ENCODE measurements around the gene BBC3. TPM values are rescaled to one million over a fixed set of nuclear protein-coding genes. Genes with fewer than 3 reads are reported as not detected.
"Not testable (repeated sequence)": the region's sequence is repeated elsewhere in the genome, so short reads cannot be mapped to it uniquely, and the experiment has no call there.

Gene BBC3
- total RNA-seq, 2 experiments from 2014 or later, result 39.8 to 42.1 TPM

GRCh38 chr19:47266401-47266941, 35.5 kb upstream of the BBC3 start:
- Mint-ChIP-seq H3K4me1 (ENCODE audit: low read depth) (no peaks in the 10 kb centered on the region), H3K4me3 (no peak overlapping the region)
- CTCF ChIA-PET, result no interaction called here

GRCh38 chr19:47264629-47265028, 33.6 kb upstream of the BBC3 start:
- ChIA-PET CTCF (no interaction called here), POLR2A (no interaction called here)
- H3K4me3 ChIP-seq (ENCODE audit: low read length), result no peak overlapping the region
- Mint-ChIP-seq H3K36me3 (ENCODE audit: low read depth) (peaks cover 70% of the 10 kb centered on the region), H3K9me3 (no peaks in the 10 kb centered on the region), H3K4me1 (ENCODE audit: low read depth) (peaks cover 4% of the 10 kb centered on the region), H3K27me3 (no peaks in the 10 kb centered on the region), H3K27ac (no peak overlapping the region), H3K4me3 (no peak overlapping the region)
- H3K27me3 ChIP-seq (ENCODE audit: control insufficient read depth in 1 of 2, insufficient read depth in 2 of 2, low read length in 2 of 2), result no peaks in the 10 kb centered on the region
- H3K27ac ChIP-seq (ENCODE audit: low read depth in 1 of 2, low read length in 2 of 2), result no peak overlapping the region
- H3K36me3 ChIP-seq (ENCODE audit: insufficient read depth, low read length), result peaks cover 65% of the 10 kb centered on the region
- H3K9me3 ChIP-seq (ENCODE audit: control insufficient read depth in 1 of 2, insufficient read depth in 1 of 2, low read length in 2 of 2), result no peaks in the 10 kb centered on the region
- TF ChIP-seq CTCF (IDR thresholded peaks at IDR 0.05), result no peak
- no peaks in the 10 kb centered on the region for H3K4me1 ChIP-seq (ENCODE audit: insufficient read depth, low read length)
- DNase-seq, result no peak
- intact Hi-C loops (cut with DNase I, micrococcal nuclease), result no loop called here
- ATAC-seq (ENCODE audit: poor library complexity), result no peak

More at GRCh38 chr19:47266401-47266941, 35.5 kb upstream of the BBC3 start:
- intact Hi-C loops (cut with DNase I, micrococcal nuclease), result no loop called here
- Histone ChIP-seq H3K9me3 (ENCODE audit: control insufficient read depth in 1 of 2, insufficient read depth in 1 of 2, low read length in 2 of 2) (no peaks in the 10 kb centered on the region), H3K4me1 (ENCODE audit: insufficient read depth, low read length) (no peaks in the 10 kb centered on the region), H3K27ac (ENCODE audit: low read depth in 1 of 2, low read length in 2 of 2) (no peak overlapping the region), H3K27me3 (ENCODE audit: control insufficient read depth in 1 of 2, insufficient read depth in 2 of 2, low read length in 2 of 2) (no peaks in the 10 kb centered on the region), H3K4me3 (ENCODE audit: low read length) (no peak overlapping the region), H3K36me3 (ENCODE audit: insufficient read depth, low read length) (peaks cover 63% of the 10 kb centered on the region)
- ATAC-seq (ENCODE audit: poor library complexity) (no peak), DNase-seq (no peak)
- no peak for TF ChIP-seq CTCF (IDR thresholded peaks at IDR 0.05)
- no peak overlapping the region for H3K27ac Mint-ChIP-seq
- peaks cover 70% of the 10 kb centered on the region for H3K36me3 Mint-ChIP-seq (ENCODE audit: low read depth)
- no peaks in the 10 kb centered on the region for H3K9me3 Mint-ChIP-seq
- POLR2A ChIA-PET, result interaction anchor here (0.9 to 1.1 kb wide), 2 partner anchors 8 to 10 kb away, joined by 3 to 4 read pairs; partner anchors contain the start of genes CCDC9 and INAFM1
- no peaks in the 10 kb centered on the region for H3K27me3 Mint-ChIP-seq

GRCh38 chr19:47261946-47262793, 31.2 kb upstream of the BBC3 start:
- H3K27me3 ChIP-seq (ENCODE audit: control insufficient read depth in 1 of 2, insufficient read depth in 2 of 2, low read length in 2 of 2); H3K27ac ChIP-seq (ENCODE audit: low read depth in 1 of 2, low read length in 2 of 2); ATAC-seq (ENCODE audit: poor library complexity); intact Hi-C loops (cut with DNase I, micrococcal nuclease); H3K9me3 ChIP-seq (ENCODE audit: control insufficient read depth in 1 of 2, insufficient read depth in 1 of 2, low read length in 2 of 2); DNase-seq; H3K27ac Mint-ChIP-seq; H3K9me3 Mint-ChIP-seq; H3K4me3 Mint-ChIP-seq; H3K27me3 Mint-ChIP-seq; CTCF ChIA-PET; H3K4me3 ChIP-seq (ENCODE audit: low read length): not testable (repeated sequence)
- Mint-ChIP-seq H3K36me3 (ENCODE audit: low read depth) (peaks cover 76% of the 10 kb centered on the region), H3K4me1 (ENCODE audit: low read depth) (peaks cover 28% of the 10 kb centered on the region)
- POLR2A ChIA-PET, result interaction anchor here (0.6 to 1.0 kb wide), 2 partner anchors 19 to 37 kb away, joined by 3 read pairs; no protein-coding TSS in a partner anchor
- peaks cover 70% of the 10 kb centered on the region for H3K36me3 ChIP-seq (ENCODE audit: insufficient read depth, low read length)
- H3K4me1 ChIP-seq (ENCODE audit: insufficient read depth, low read length), result peaks cover 22% of the 10 kb centered on the region

Measured in CD4-positive, alpha-beta T cell (primary cell).